ENCODE results near the gene SPIB. TPM values are rescaled to one million over a fixed set of nuclear protein-coding genes. Genes with fewer than 3 reads are reported as not detected.

SPIB gene
- total and polyA plus RNA-seq, 2 of the 4 experiments (the other 2 are of a cell fraction), result not detected

- no CpG with 5 or more reads among the region's 11 CpGs for WGBS, 2 experiments (ENCODE audit: extremely low coverage in 2 of 2, insufficient read length in 1 of 2)
- Histone ChIP-seq H3K56ac (ENCODE audit: extremely low read depth, insufficient read depth, low read length) (no peak overlapping the region), H3K9me1 (ENCODE audit: insufficient read depth, low read length) (no peaks in the 10 kb centered on the region), H3K4me3 (ENCODE audit: insufficient read depth, low read depth, low read length) (no peak overlapping the region), H4K5ac (ENCODE audit: low read depth, low read length) (no peak overlapping the region), H2BK5ac (ENCODE audit: low read depth, low read length, poor library complexity, severe bottlenecking) (no peak overlapping the region), H3K79me1 (ENCODE audit: low read depth in 1 of 2, low read length in 2 of 2) (no peaks in the 10 kb centered on the region), H3K23ac (ENCODE audit: low read depth, low read length) (no peak overlapping the region), H3K36me3 (ENCODE audit: control insufficient read depth, insufficient read depth, low read length) (no peaks in the 10 kb centered on the region), H2BK20ac (ENCODE audit: low read depth, low read length) (no peak overlapping the region), H3K4me1 (ENCODE audit: control insufficient read depth, insufficient read depth, low read length) (no peaks in the 10 kb centered on the region), H4K8ac (ENCODE audit: low read depth in 2 of 2, low read length in 2 of 2) (no peak overlapping the region), H3K27me3 (ENCODE audit: control insufficient read depth, insufficient read depth, low read length) (peaks cover 2% of the 10 kb centered on the region; the same call in 1 of the 2 replicates), H4K20me1 (ENCODE audit: insufficient read depth, low read length) (no peaks in the 10 kb centered on the region), H2AFZ (replicated peaks; ENCODE audit: low read length, poor library complexity) (no peak overlapping the region), H3K18ac (ENCODE audit: low read depth, low read length) (no peak overlapping the region), H4K91ac (ENCODE audit: insufficient read depth, low read depth, low read length) (no peak overlapping the region), H2BK120ac (ENCODE audit: low read depth, low read length) (no peak overlapping the region), H3K9me3 (ENCODE audit: control insufficient read depth, insufficient read depth, low read length) (no peaks in the 10 kb centered on the region), H2BK15ac (ENCODE audit: low read depth, low read length) (no peak overlapping the region), H3K9ac (ENCODE audit: low read depth, low read length) (no peak overlapping the region), H3K4ac (ENCODE audit: low read depth, low read length) (no peak overlapping the region), H3K4me2 (ENCODE audit: low read depth, low read length) (no peak overlapping the region), H3K14ac (replicated peaks; ENCODE audit: low read depth, low read length) (no peak overlapping the region), H2AK9ac (replicated peaks; ENCODE audit: low read depth, low read length, poor library complexity) (no peak overlapping the region), H3K27ac (ENCODE audit: insufficient read depth, low read length) (no peak overlapping the region), H2AK5ac (ENCODE audit: low read depth, low read length) (no peak overlapping the region)
- intact Hi-C loops (cut with micrococcal nuclease), result no loop called here
- DNase-seq, result no peak
- ChIA-PET POLR2A (ENCODE audit: unreplicated experiment) (no interaction called here), CTCF (no interaction called here)
- BruUV-seq (replicated peaks), result no TSS peak
- dilution Hi-C loops (cut with HindIII; ENCODE audit: low sequenced_read_pairs, unreplicated experiment), result no loop called here
- in situ Hi-C loops (cut with MboI; ENCODE audit: low sequenced_read_pairs), result no loop called here
- TF ChIP-seq MXI1 (IDR thresholded peaks at IDR 0.05; ENCODE audit: borderline replicate concordance, low read depth, low read length) (no peak), ELK1 (IDR thresholded peaks at IDR 0.05; ENCODE audit: borderline replicate concordance, low read depth, low read length) (no peak), RAD21 (IDR thresholded peaks at IDR 0.05; ENCODE audit: low read length) (no peak), USF2 (IDR thresholded peaks at IDR 0.05; ENCODE audit: low read depth, low read length) (no peak), FOS (IDR thresholded peaks at IDR 0.05; ENCODE audit: low read depth, low read length) (no peak), RCOR1 (IDR thresholded peaks at IDR 0.05; ENCODE audit: insufficient replicate concordance, low read length) (no peak), MAZ (IDR thresholded peaks at IDR 0.05; ENCODE audit: borderline replicate concordance, low read depth, low read length) (no peak), CTCF (conservative IDR thresholded peaks at IDR 0.05; ENCODE audit: low read depth, low read length) (no peak), BHLHE40 (IDR thresholded peaks at IDR 0.05; ENCODE audit: low read depth, low read length) (no peak), CEBPB (IDR thresholded peaks at IDR 0.05; ENCODE audit: low read depth, low read length) (no peak), MAFK (IDR thresholded peaks at IDR 0.05; ENCODE audit: low read depth, low read length) (no peak), CHD1 (IDR thresholded peaks at IDR 0.05; ENCODE audit: low read depth, low read length) (no peak), SMC3 (IDR thresholded peaks at IDR 0.05; ENCODE audit: low read depth, low read length) (no peak)
- no peak for ATAC-seq (ENCODE audit: low read depth)
These were observed 47.9 kb downstream of the SPIB start for GRCh38 chr19:50466706-50467039.
